ENCODE data around the gene ST6GALNAC2.

ST6GALNAC2 gene

GRCh38 chr17:76557368-76558197 lies 28.1 kb downstream of the ST6GALNAC2 start:
- peak; percentile 68 to 83 (median 73) for TF ChIP-seq CTCF (IDR thresholded peaks at IDR 0.05; ENCODE audit: unreplicated experiment in 3 of 3)
- Mint-ChIP-seq H3K4me1 (peaks cover 57% of the 10 kb centered on the region), H3K27me3 (ENCODE audit: low read depth) (no peaks in the 10 kb centered on the region), H3K9me3 (no peaks in the 10 kb centered on the region), H3K27ac (peak overlapping the region; percentile 96 to 98 (median 98)), H3K36me3 (ENCODE audit: low read depth) (peaks cover 20% of the 10 kb centered on the region), H3K4me3 (peak overlapping the region; percentile 96 to 99 (median 98))

- peaks cover 17% of the 10 kb centered on the region for H3K36me3 Mint-ChIP-seq (ENCODE audit: low read depth)
- peak overlapping the region; percentile 96 to 99 (median 98) for H3K4me3 Mint-ChIP-seq
- H3K9me3 Mint-ChIP-seq = no peaks in the 10 kb centered on the region
- no peaks in the 10 kb centered on the region for H3K27me3 Mint-ChIP-seq (ENCODE audit: low read depth)
- H3K4me1 Mint-ChIP-seq = peaks cover 56% of the 10 kb centered on the region
- no peak for TF ChIP-seq CTCF (IDR thresholded peaks at IDR 0.05; ENCODE audit: unreplicated experiment in 3 of 3)
- peak overlapping the region; percentile 96 to 98 (median 98) for H3K27ac Mint-ChIP-seq
Measured at GRCh38 chr17:76556765-76557367, 28.8 kb downstream of the ST6GALNAC2 start.

- Mint-ChIP-seq H3K9me3 (no peaks in the 10 kb centered on the region), H3K27me3 (ENCODE audit: low read depth) (no peaks in the 10 kb centered on the region), H3K4me1 (peaks cover 45% of the 10 kb centered on the region), H3K27ac (peak overlapping the region in 2 of 3 experiments; percentile 20 to 26), H3K36me3 (ENCODE audit: low read depth) (peaks cover 6% of the 10 kb centered on the region), H3K4me3 (no peak overlapping the region)
- TF ChIP-seq CTCF (IDR thresholded peaks at IDR 0.05; ENCODE audit: unreplicated experiment in 3 of 3) = no peak
Measured at GRCh38 chr17:76554131-76554530, 31.5 kb downstream of the ST6GALNAC2 start.

GRCh38 chr17:76553178-76553908 lies 32.3 kb downstream of the ST6GALNAC2 start:
- Mint-ChIP-seq H3K27me3 (ENCODE audit: low read depth) (no peaks in the 10 kb centered on the region), H3K9me3 (no peaks in the 10 kb centered on the region), H3K27ac (peak overlapping the region in 2 of 3 experiments; percentile 20 to 26), H3K36me3 (ENCODE audit: low read depth) (no peaks in the 10 kb centered on the region), H3K4me1 (peaks cover 37% of the 10 kb centered on the region), H3K4me3 (no peak overlapping the region)
- TF ChIP-seq CTCF (IDR thresholded peaks at IDR 0.05; ENCODE audit: unreplicated experiment in 3 of 3) = no peak

GRCh38 chr17:76551685-76552084 lies 34.0 kb downstream of the ST6GALNAC2 start:
- Mint-ChIP-seq H3K27ac (no peak overlapping the region), H3K4me1 (peaks cover 23% of the 10 kb centered on the region), H3K27me3 (ENCODE audit: low read depth) (no peaks in the 10 kb centered on the region), H3K9me3 (no peaks in the 10 kb centered on the region), H3K4me3 (no peak overlapping the region), H3K36me3 (ENCODE audit: low read depth) (no peaks in the 10 kb centered on the region)
- no peak for TF ChIP-seq CTCF (IDR thresholded peaks at IDR 0.05; ENCODE audit: unreplicated experiment in 3 of 3)

All from nephron (organoid).